Lung (tissue), 12 donors: ENCODE results near the gene DENND4C. TPM values are rescaled to one million over a fixed set of nuclear protein-coding genes. Genes with fewer than 3 reads are reported as not detected.
"Not testable (repeated sequence)": the region's sequence is repeated elsewhere in the genome, so short reads cannot be mapped to it uniquely, and the experiment has no call there.

Source experiments
- ATAC-seq: fragments of 200-7000 bp; cut with Tn5 transposase; one replicate; pipeline ENCODE4 v1.9.1; 2020; ENCODE audit warnings: moderate number of reproducible peaks; ENCODE audit not compliant: insufficient read depth, low FRiP score
- DNase-seq, 3 donors: peaks; one replicate each; pipeline ENCODE4 v3.0.0-alpha.2; 2013 to 2017
- H3K27ac ChIP-seq, 2 donors: one replicate each; pipeline ENCODE4 v1.5.1; 2013; ENCODE audit warnings: mild to moderate bottlenecking in 2 of 2, moderate library complexity in 2 of 2, control low read depth in 1 of 2, inconsistent platforms in 1 of 2, low read depth in 1 of 2, low read length in 1 of 2
- H3K27me3 ChIP-seq, 3 donors: one replicate each; pipeline ENCODE4 v1.5.1; 2013; ENCODE audit warnings: low read length in 2 of 3; ENCODE audit not compliant: control insufficient read depth in 3 of 3, insufficient read depth in 3 of 3
- H3K36me3 ChIP-seq, 4 donors: one replicate each; pipeline ENCODE4 v1.5.1; 2013; ENCODE audit warnings: low read length in 4 of 4, mild to moderate bottlenecking in 1 of 4, moderate library complexity in 1 of 4; ENCODE audit not compliant: control insufficient read depth in 4 of 4, insufficient read depth in 4 of 4
- H3K4me1 ChIP-seq, 5 donors: one replicate each; pipeline ENCODE4 v1.5.1; 2013; ENCODE audit warnings: low read length in 5 of 5, mild to moderate bottlenecking in 2 of 5, moderate library complexity in 1 of 5; ENCODE audit not compliant: control insufficient read depth in 5 of 5, insufficient read depth in 5 of 5
- H3K4me3 ChIP-seq: one replicate; pipeline ENCODE4 v1.5.1; 2013; ENCODE audit warnings: mild to moderate bottlenecking, control low read depth, moderate library complexity
- H3K9ac ChIP-seq, 2 donors: one replicate each; pipeline ENCODE4 v1.5.1; 2013; ENCODE audit warnings: low read length in 2 of 2, control low read depth in 1 of 2; ENCODE audit not compliant: insufficient read depth in 1 of 2
- H3K9me3 ChIP-seq, 4 donors: one replicate each; pipeline ENCODE4 v1.5.1; 2013; ENCODE audit warnings: low read length in 3 of 4, mild to moderate bottlenecking in 1 of 4, moderate library complexity in 1 of 4; ENCODE audit not compliant: control insufficient read depth in 4 of 4, insufficient read depth in 3 of 4
- WGBS, 2 donors: extraction: QIAGEN DNeasy Blood & Tissue Kit; methylation state at CpG; one replicate each; pipeline ENCODE4 v1.1.7; 2013; 5-methylcytosine and 5-hydroxymethylcytosine counted together
- polyA plus RNA-seq, 2 donors: library from polyadenylated mRNA; stranded (reverse); fragments of 200-250 nt; gene quantifications; one replicate each; pipeline ENCODE4 v1.2.1, GENCODE V29; 2013
- total RNA-seq, 2 donors: library from RNA; depleted of rRNA in 1 of 2; stranded (reverse); fragments of >200 nt in 1 of 2; gene quantifications; one replicate each; pipeline ENCODE4 v1.2.1, GENCODE V29; 2014 to 2021
- TF ChIP-seq, protein P1 (sequence below): IDR thresholded peaks from 2 replicates; pipeline ENCODE4 v1.5.1; 2012; ENCODE audit warnings: mild to moderate bottlenecking; ENCODE audit errors: control extremely low read depth, extremely low read depth
- donor health status: control.
- donor health status: control.
- donor health status: Bipolar disorder and iron deficiency.
- donor health status: healthy.
- donor health status: DM: yes; HTN: yes; CAD: no.

DENND4C gene
- total and polyA plus RNA-seq, 4 donors: 9.4 to 154 (median 33.9) TPM

DNA sequence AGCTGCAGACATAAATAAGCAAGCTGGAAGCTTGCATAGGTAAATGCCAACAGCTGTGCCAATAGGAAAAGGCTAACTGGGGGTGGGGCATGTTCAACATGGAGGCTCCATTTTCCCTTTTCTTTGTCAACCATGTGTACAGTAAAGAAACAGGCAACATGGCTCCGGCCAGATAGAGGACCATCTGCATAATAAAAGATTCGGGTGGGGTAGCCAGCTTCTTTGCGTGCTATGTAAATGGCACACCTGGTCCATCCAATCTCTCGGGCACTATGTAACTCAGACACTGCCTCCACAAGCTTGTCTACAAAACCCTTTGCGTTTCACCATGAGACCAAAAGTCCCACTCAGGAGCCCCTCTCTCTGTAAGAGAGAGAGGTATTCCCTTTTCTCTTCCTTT, 41.7 kb upstream of the DENND4C start:
- no peak for ATAC-seq
- Histone ChIP-seq H3K27me3 (no peaks in the 10 kb centered on the region), H3K27ac (no peak overlapping the region), H3K4me1 (peaks cover 3 to 9% (median 5%) of the 10 kb centered on the region in 5 donors), H3K9me3 (no peaks in the 10 kb centered on the region), H3K9ac (no peak overlapping the region), H3K4me3 (no peak overlapping the region), H3K36me3 (no peaks in the 10 kb centered on the region)
- 97 to 98% methylated on average over 5 of the region's 5 CpGs for WGBS, 2 donors
- TF ChIP-seq, protein P1, sequence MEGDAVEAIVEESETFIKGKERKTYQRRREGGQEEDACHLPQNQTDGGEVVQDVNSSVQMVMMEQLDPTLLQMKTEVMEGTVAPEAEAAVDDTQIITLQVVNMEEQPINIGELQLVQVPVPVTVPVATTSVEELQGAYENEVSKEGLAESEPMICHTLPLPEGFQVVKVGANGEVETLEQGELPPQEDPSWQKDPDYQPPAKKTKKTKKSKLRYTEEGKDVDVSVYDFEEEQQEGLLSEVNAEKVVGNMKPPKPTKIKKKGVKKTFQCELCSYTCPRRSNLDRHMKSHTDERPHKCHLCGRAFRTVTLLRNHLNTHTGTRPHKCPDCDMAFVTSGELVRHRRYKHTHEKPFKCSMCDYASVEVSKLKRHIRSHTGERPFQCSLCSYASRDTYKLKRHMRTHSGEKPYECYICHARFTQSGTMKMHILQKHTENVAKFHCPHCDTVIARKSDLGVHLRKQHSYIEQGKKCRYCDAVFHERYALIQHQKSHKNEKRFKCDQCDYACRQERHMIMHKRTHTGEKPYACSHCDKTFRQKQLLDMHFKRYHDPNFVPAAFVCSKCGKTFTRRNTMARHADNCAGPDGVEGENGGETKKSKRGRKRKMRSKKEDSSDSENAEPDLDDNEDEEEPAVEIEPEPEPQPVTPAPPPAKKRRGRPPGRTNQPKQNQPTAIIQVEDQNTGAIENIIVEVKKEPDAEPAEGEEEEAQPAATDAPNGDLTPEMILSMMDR: no peak
- no peak for DNase-seq

- H3K27me3 ChIP-seq: no peaks in the 10 kb centered on the region
- H3K4me1 ChIP-seq: peaks cover 0 to 2% (median 0%) of the 10 kb centered on the region in 5 donors
- H3K9ac ChIP-seq: no peak overlapping the region
- DNase-seq (no peak), ATAC-seq (no peak)
- 54 to 73% methylated on average over 1 of the region's 1 CpG for WGBS, 2 donors
- H3K27ac ChIP-seq: no peak overlapping the region
- no peaks in the 10 kb centered on the region for H3K36me3 ChIP-seq
- no peaks in the 10 kb centered on the region for H3K9me3 ChIP-seq
- TF ChIP-seq, protein P1: no peak
- no peak overlapping the region for H3K4me3 ChIP-seq
Measured at GRCh38 chr9:19192202-19193028, 38.1 kb upstream of the DENND4C start.

GRCh38 chr9:19193029-19193324, 37.5 kb upstream of the DENND4C start:
- Histone ChIP-seq H3K4me3 (no peak overlapping the region), H3K27ac (no peak overlapping the region), H3K4me1 (peaks cover 0 to 2% (median 0%) of the 10 kb centered on the region in 5 donors), H3K9ac (no peak overlapping the region), H3K36me3 (no peaks in the 10 kb centered on the region), H3K9me3 (no peaks in the 10 kb centered on the region), H3K27me3 (no peaks in the 10 kb centered on the region)
- DNase-seq: no peak
- no peak for ATAC-seq
- TF ChIP-seq, protein P1: no peak
- WGBS, 2 donors: 76 to 86% methylated on average over 5 of the region's 5 CpGs

DNA sequence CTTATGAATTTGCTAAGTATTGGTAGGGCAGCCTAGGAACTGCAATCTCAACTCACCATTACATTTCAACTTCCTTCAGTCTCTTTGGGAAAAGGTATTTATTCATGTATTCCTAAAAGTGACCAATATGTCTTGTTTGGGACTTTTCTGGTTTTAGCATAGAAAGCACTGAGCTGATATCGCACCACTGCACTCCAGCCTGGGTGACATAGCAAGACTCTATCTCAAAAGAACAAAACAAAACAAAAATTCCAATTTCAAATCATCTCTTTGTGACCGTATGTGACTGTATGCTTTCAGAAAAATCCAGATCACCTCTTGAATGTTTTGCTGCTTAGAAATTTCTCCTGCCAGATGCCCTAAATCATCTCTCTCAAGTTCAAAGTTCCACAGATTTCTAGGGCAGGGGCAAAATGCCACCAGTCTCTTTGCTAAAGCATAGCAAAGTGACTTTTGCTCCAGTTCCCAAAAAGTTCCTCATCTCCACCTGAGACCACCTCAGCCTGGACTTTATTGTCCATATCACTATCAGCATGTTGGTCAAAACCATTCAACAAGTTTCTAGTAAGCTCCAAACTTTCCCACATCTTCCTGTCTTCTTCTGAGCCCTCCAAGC, 37.0 kb upstream of the DENND4C start:
- WGBS, 2 donors: 94 to 99% methylated on average over 2 of the region's 2 CpGs
- H3K27me3 ChIP-seq, DNase-seq, H3K9me3 ChIP-seq, H3K9ac ChIP-seq, H3K27ac ChIP-seq, H3K36me3 ChIP-seq, H3K4me3 ChIP-seq, ATAC-seq, H3K4me1 ChIP-seq: not testable (repeated sequence)
